NT2/D1 (cell line): ENCODE results near the gene ADK.

Source experiments
- DNase-seq: peaks from one replicate; pipeline ENCODE4 v3.0.0-alpha.2; 2011; ENCODE audit warnings: low read depth, low spot score
- H3K27me3 ChIP-seq: 2 replicates; pipeline ENCODE4 v1.6.0; 2011; ENCODE audit warnings: mild to moderate bottlenecking; ENCODE audit not compliant: insufficient read length, insufficient read depth
- H3K36me3 ChIP-seq: 2 replicates; pipeline ENCODE4 v1.6.1; 2011; ENCODE audit warnings: mild to moderate bottlenecking, low read length, mixed read lengths; ENCODE audit not compliant: insufficient read depth, insufficient read length
- H3K4me1 ChIP-seq: 2 replicates; pipeline ENCODE4 v1.5.1; 2011; ENCODE audit not compliant: insufficient read depth, insufficient read length
- H3K4me3 ChIP-seq: 2 replicates; pipeline ENCODE4 v1.5.1; 2011; ENCODE audit warnings: low read depth; ENCODE audit not compliant: insufficient read length
- H3K9ac ChIP-seq: 2 replicates; pipeline ENCODE4 v1.6.0; 2011; ENCODE audit warnings: low read depth; ENCODE audit not compliant: insufficient read length
- H3K9me3 ChIP-seq: 2 replicates; pipeline ENCODE4 v1.5.1; 2011; ENCODE audit warnings: mild to moderate bottlenecking, low read length; ENCODE audit not compliant: insufficient read depth
- SUZ12 ChIP-seq: IDR thresholded peaks from 2 replicates; pipeline ENCODE4 v1.6.1; 2011; ENCODE audit not compliant: insufficient read length, insufficient read depth; ENCODE audit errors: extremely low read depth
- YY1 ChIP-seq: IDR thresholded peaks from 2 replicates; pipeline ENCODE4 v1.6.1; 2011; ENCODE audit not compliant: insufficient read length, insufficient read depth
- ZNF274 ChIP-seq: IDR thresholded peaks from 2 replicates; pipeline ENCODE4 v1.6.1; 2011; ENCODE audit warnings: mild to moderate bottlenecking, low read depth, low read length

The ADK gene

DNA sequence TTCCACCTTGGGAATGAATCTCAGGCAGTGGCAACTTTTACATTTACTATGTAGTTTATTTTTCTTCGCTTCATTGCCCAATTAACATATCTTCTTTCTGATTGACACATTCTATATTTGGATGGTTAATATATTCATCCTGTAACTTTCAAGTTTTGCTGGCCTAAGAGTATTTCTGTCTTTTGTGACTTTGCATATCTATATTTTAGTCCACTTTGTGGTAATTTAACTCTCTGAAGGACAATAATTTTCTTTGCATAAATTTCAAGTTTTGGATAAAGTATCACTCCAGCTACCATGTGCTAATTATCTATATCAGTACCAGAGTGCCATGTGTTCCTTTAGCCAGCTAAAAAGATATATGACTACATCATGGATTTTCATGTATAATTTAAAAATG lies 523.9 kb downstream of the ADK start:
- DNase-seq, result no peak
- Histone ChIP-seq H3K36me3 (no peaks in the 10 kb centered on the region), H3K4me3 (no peak overlapping the region), H3K27me3 (no peaks in the 10 kb centered on the region), H3K9me3 (peaks cover 15% of the 10 kb centered on the region; the same call in 1 of the 2 replicates), H3K4me1 (no peaks in the 10 kb centered on the region), H3K9ac (no peak overlapping the region)
- no peak for TF ChIP-seq YY1
- no peak for TF ChIP-seq ZNF274
- TF ChIP-seq SUZ12, result no peak

DNA sequence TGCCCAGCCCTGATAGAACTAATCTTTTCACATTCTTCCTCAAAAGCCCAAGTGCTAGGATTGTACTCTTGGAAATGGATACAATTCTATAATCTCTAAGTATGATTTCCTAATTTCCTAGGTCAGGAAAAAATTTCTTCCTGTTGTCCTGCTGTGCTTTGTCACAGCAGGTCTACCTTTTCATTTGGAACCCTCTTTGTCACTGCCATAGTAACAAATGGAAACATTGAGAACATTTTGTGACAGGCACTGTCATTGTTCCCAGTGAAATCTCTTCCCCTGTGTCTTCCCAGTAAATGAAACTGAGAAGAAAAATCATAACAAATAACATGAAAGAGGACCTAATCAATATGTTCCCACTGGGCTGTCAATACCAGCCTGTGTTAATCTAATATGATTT lies 524.5 kb downstream of the ADK start:
- no peak overlapping the region for H3K4me3 ChIP-seq
- TF ChIP-seq YY1 (no peak), ZNF274 (no peak), SUZ12 (no peak)
- DNase-seq, result no peak
- H3K27me3 ChIP-seq, result no peaks in the 10 kb centered on the region
- H3K9ac ChIP-seq, result no peak overlapping the region
- H3K36me3 ChIP-seq, result no peaks in the 10 kb centered on the region
- H3K9me3 ChIP-seq, result peaks cover 15% of the 10 kb centered on the region; the same call in 1 of the 2 replicates
- no peaks in the 10 kb centered on the region for H3K4me1 ChIP-seq

GRCh38 chr10:74677951-74678350 lies 526.9 kb downstream of the ADK start:
- no peaks in the 10 kb centered on the region for H3K27me3 ChIP-seq
- peaks cover 13% of the 10 kb centered on the region; the same call in 1 of the 2 replicates for H3K9me3 ChIP-seq
- no peak overlapping the region for H3K4me3 ChIP-seq
- no peaks in the 10 kb centered on the region for H3K4me1 ChIP-seq
- H3K36me3 ChIP-seq, result no peaks in the 10 kb centered on the region
- TF ChIP-seq SUZ12, result no peak
- no peak for TF ChIP-seq ZNF274
- TF ChIP-seq YY1, result no peak
- H3K9ac ChIP-seq, result no peak overlapping the region
- no peak for DNase-seq

- H3K4me1 ChIP-seq, result no peaks in the 10 kb centered on the region
- H3K9ac ChIP-seq, result no peak overlapping the region
- H3K36me3 ChIP-seq, result no peaks in the 10 kb centered on the region
- no peaks in the 10 kb centered on the region for H3K9me3 ChIP-seq
- TF ChIP-seq ZNF274, result no peak
- TF ChIP-seq SUZ12, result no peak
- no peak for TF ChIP-seq YY1
- no peak overlapping the region for H3K4me3 ChIP-seq
- no peak for DNase-seq
- no peaks in the 10 kb centered on the region for H3K27me3 ChIP-seq
Measured at GRCh38 chr10:74681917-74682627, 531.1 kb downstream of the ADK start.

GRCh38 chr10:74683067-74683466 lies 532.0 kb downstream of the ADK start:
- no peak for DNase-seq
- no peak overlapping the region for H3K4me3 ChIP-seq
- H3K27me3 ChIP-seq, result no peaks in the 10 kb centered on the region
- no peaks in the 10 kb centered on the region for H3K4me1 ChIP-seq
- no peaks in the 10 kb centered on the region for H3K9me3 ChIP-seq
- no peak overlapping the region for H3K9ac ChIP-seq
- H3K36me3 ChIP-seq, result no peaks in the 10 kb centered on the region
- TF ChIP-seq ZNF274, result no peak
- TF ChIP-seq YY1, result no peak
- TF ChIP-seq SUZ12, result no peak

- DNase-seq, result no peak
- no peak for TF ChIP-seq ZNF274
- TF ChIP-seq YY1, result no peak
- TF ChIP-seq SUZ12, result no peak
- no peaks in the 10 kb centered on the region for H3K9me3 ChIP-seq
- H3K4me3 ChIP-seq, result no peak overlapping the region
- H3K36me3 ChIP-seq, result no peaks in the 10 kb centered on the region
- H3K9ac ChIP-seq, result no peak overlapping the region
- no peaks in the 10 kb centered on the region for H3K27me3 ChIP-seq
- H3K4me1 ChIP-seq, result no peaks in the 10 kb centered on the region
Measured at GRCh38 chr10:74683621-74684364, 532.8 kb downstream of the ADK start.

GRCh38 chr10:74684462-74684861 lies 533.4 kb downstream of the ADK start:
- Histone ChIP-seq H3K27me3 (no peaks in the 10 kb centered on the region), H3K36me3 (no peaks in the 10 kb centered on the region), H3K9me3 (no peaks in the 10 kb centered on the region), H3K4me1 (no peaks in the 10 kb centered on the region), H3K4me3 (no peak overlapping the region), H3K9ac (no peak overlapping the region)
- TF ChIP-seq SUZ12 (no peak), ZNF274 (no peak), YY1 (no peak)
- DNase-seq, result no peak
